ENCODE data around the gene DYNLT2. TPM values are rescaled to one million over a fixed set of nuclear protein-coding genes. Genes with fewer than 3 reads are reported as not detected.
A peak's percentile ranks its signal among the peaks of the same experiment; 100 is the strongest.
"Not testable (repeated sequence)": the region's sequence is repeated elsewhere in the genome, so short reads cannot be mapped to it uniquely, and the experiment has no call there.

Gene DYNLT2
- total RNA-seq, 4 donors from 2014 or later: 3.9 to 6.0 (median 4.0) TPM

- no peaks in the 10 kb centered on the region for H3K9me3 ChIP-seq
- peak; percentile 97 to 99 (median 98) for DNase-seq
- H3K4me3 ChIP-seq: peak within 1 kb of the TSS; percentile 80 to 97 (median 90)
- TF ChIP-seq POLR2A (IDR thresholded peaks at IDR 0.05) (peak; percentile 96), CTCF (IDR thresholded peaks at IDR 0.05) (peak in 1 of 6 experiments; percentile 8)
- H3K4me1 ChIP-seq: peaks cover 0 to 46% (median 9%) of the 10 kb centered on the region in 4 donors
- peaks cover 0 to 10% (median 0%) of the 10 kb centered on the region in 3 donors for H3K36me3 ChIP-seq
- no peaks in the 10 kb centered on the region for H3K27me3 ChIP-seq
- H3K27ac ChIP-seq: peak within 1 kb of the TSS; percentile 93 to 98 (median 96)
Measured at GRCh38 chr6:169701954-169702839, 49.2 kb downstream of the DYNLT2 start, which contains the start of the genes C6orf120 and WDR27. C6orf120 (plus strand) TSS chr6:169702126; CDS start chr6:169702460, 334 bp downstream. WDR27 (minus strand) TSS chr6:169702029; CDS start chr6:169689005, 13,024 bp downstream.

- Histone ChIP-seq H3K27me3 (no peaks in the 10 kb centered on the region), H3K36me3 (peaks cover 0 to 10% (median 0%) of the 10 kb centered on the region in 3 donors), H3K27ac (peak overlapping the region; percentile 93 to 98 (median 96)), H3K4me3 (peak overlapping the region; percentile 80 to 97 (median 90)), H3K4me1 (peaks cover 0 to 46% (median 9%) of the 10 kb centered on the region in 4 donors), H3K9me3 (no peaks in the 10 kb centered on the region)
- peak in 1 of 3 donors; percentile 30 for DNase-seq
- no peak for TF ChIP-seq POLR2A (IDR thresholded peaks at IDR 0.05)
- TF ChIP-seq CTCF (IDR thresholded peaks at IDR 0.05): peak in 2 of 6 experiments; percentile 22 to 26
Measured at GRCh38 chr6:169701311-169701953, 49.9 kb downstream of the DYNLT2 start.

GRCh38 chr6:169700296-169700695 is 51.1 kb downstream of the DYNLT2 start:
- TF ChIP-seq CTCF (IDR thresholded peaks at IDR 0.05) (no peak), POLR2A (IDR thresholded peaks at IDR 0.05) (no peak)
- Histone ChIP-seq H3K36me3 (peaks cover 0 to 7% (median 0%) of the 10 kb centered on the region in 3 donors), H3K4me3 (peak overlapping the region in 1 of 4 donors; percentile 85), H3K27ac (no peak overlapping the region), H3K9me3 (no peaks in the 10 kb centered on the region), H3K27me3 (no peaks in the 10 kb centered on the region), H3K4me1 (peaks cover 0 to 42% (median 8%) of the 10 kb centered on the region in 4 donors)
- no peak for DNase-seq

- not testable (repeated sequence) for H3K27me3 ChIP-seq, DNase-seq, H3K4me3 ChIP-seq, H3K9me3 ChIP-seq, H3K27ac ChIP-seq, H3K36me3 ChIP-seq
- TF ChIP-seq CTCF (IDR thresholded peaks at IDR 0.05): peak in 2 of 6 experiments; percentile 20 to 21
- H3K4me1 ChIP-seq: peaks cover 0 to 19% (median 0%) of the 10 kb centered on the region in 4 donors
Measured at GRCh38 chr6:169697115-169697514, 54.3 kb downstream of the DYNLT2 start.

GRCh38 chr6:169695131-169695530 is 56.2 kb downstream of the DYNLT2 start:
- peaks cover 0 to 8% (median 0%) of the 10 kb centered on the region in 4 donors for H3K4me1 ChIP-seq
- no peaks in the 10 kb centered on the region for H3K27me3 ChIP-seq
- no peak overlapping the region for H3K4me3 ChIP-seq
- DNase-seq: no peak
- TF ChIP-seq POLR2A (IDR thresholded peaks at IDR 0.05) (no peak), CTCF (IDR thresholded peaks at IDR 0.05) (no peak)
- H3K36me3 ChIP-seq: no peaks in the 10 kb centered on the region
- H3K27ac ChIP-seq: peak overlapping the region in 1 of 4 donors; percentile 1
- peaks cover 0 to 5% (median 0%) of the 10 kb centered on the region in 4 donors for H3K9me3 ChIP-seq

Data from Peyer's patch (tissue), 4 donors.